ENCODE data around the gene HNRNPA3.

GRCh38 chr2:177231270-177231669 lies 18.7 kb downstream of the HNRNPA3 start:
- TF ChIP-seq CTCF (IDR thresholded peaks at IDR 0.05; ENCODE audit: extremely low read depth in 1 of 2, insufficient read depth in 1 of 2, low read depth in 1 of 2, low read length in 2 of 2) (no peak), GATA2 (IDR thresholded peaks at IDR 0.05; ENCODE audit: insufficient read depth, insufficient read length, low read depth, low read length) (no peak), FOS (IDR thresholded peaks at IDR 0.05; ENCODE audit: borderline replicate concordance, insufficient read depth, low read length) (no peak), POLR2A (IDR thresholded peaks at IDR 0.05; ENCODE audit: low read depth, low read length) (no peak), JUN (IDR thresholded peaks at IDR 0.05; ENCODE audit: borderline replicate concordance, insufficient read depth, insufficient read length, low read depth) (no peak), POLR2AphosphoS5 (IDR thresholded peaks at IDR 0.05; ENCODE audit: insufficient read depth, low read depth, low read length) (no peak)

All from endothelial cell of umbilical vein (primary cell).